ENCODE data around the gene NPAS3. TPM values are rescaled to one million over a fixed set of nuclear protein-coding genes. Genes with fewer than 3 reads are reported as not detected.
A peak's percentile ranks its signal among the peaks of the same experiment; 100 is the strongest.

NPAS3 gene
- total and polyA plus RNA-seq, 8 donors: 0.23 to 2.8 (median 1.4) TPM

DNA sequence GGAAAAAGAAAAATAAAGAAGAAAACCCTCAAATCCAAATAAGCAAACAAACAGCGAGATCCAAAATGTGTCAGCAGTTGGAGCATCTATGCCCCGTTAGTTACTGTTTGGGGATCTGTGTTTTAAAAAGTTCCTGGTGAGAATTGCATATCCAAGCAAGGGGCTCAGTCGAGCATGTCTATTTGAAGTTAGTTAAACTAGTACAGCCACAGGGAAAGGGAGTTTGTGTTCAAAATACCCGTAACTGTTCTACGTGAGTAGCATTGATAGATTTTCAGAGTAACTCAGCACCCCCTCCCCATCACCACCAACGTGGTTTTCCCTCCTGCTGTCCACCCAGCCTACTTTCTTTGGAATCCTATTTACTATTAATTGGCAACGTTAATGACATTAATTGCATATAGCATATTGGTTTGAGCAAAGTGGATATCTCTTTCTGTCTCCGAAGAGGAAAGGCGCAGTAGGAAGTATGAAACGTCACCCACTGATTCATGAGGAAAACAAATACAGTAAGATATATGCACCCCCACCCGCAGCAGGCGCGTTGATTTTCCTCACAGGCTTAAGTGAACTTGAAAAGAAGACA lies 1.5 kb downstream of the NPAS3 start:
- Histone ChIP-seq H3K27me3 (peaks cover 0 to 5% (median 0%) of the 10 kb centered on the region in 4 donors), H3K4me3 (peak overlapping the region; percentile 31 to 55 (median 42)), H3K4me1 (no peaks in the 10 kb centered on the region), H3K27ac (peak overlapping the region in 3 of 4 donors; percentile 55 to 64 (median 57)), H3K36me3 (no peaks in the 10 kb centered on the region), H3K9me3 (no peaks in the 10 kb centered on the region)
- no peak for TF ChIP-seq CTCF (IDR thresholded peaks at IDR 0.05)
- WGBS, 2 donors: 31 to 38% methylated on average over 13 of the region's 13 CpGs
- no peak for ATAC-seq
- intact Hi-C loops (cut with DNase I): no loop called here
- DNase-seq: no peak
- FAIRE-seq: no peak

DNA sequence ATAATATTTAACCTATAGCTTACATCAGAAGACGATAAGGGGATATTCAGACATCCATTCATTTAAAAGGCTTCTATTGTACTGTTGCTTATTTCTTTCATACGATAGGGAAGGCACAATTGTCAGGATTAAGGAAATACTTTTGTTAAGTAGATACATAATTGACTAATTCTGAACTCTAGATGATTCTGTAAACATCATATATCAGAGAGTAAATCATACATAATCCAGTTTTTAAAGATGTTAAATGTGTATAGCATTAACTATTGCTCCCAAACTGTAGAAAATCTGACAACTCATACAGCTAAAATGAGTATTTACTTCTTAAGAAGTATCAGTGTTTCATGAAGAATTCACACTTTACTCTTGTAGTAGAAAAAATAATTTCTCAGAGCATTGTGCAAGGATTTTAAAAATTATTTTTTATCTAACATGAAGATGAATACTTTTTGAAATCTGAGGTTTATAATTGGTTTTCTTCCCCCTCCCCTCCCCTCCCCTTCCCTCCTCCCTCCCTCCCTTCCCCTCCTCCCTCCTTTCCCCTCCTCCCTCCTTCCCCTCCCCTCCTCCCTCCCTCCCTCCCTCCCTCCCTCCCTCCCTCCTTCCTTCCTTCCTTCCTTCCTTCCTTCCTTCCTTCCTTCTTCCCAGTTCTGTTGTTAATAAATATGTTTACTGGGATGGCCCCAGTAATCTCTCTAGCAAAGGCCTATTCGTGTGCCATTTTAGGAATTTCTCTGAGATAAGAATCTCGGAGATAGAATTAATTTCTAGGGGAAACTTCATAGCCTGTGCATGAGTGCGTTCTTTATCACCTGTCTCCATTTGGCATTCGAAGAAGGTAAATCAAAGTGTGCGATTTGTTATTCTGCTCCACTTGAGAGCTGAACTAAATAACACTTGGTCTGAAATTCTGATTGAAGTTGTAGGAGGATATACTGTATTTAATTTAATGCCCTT lies 2.3 kb downstream of the NPAS3 start:
- DNase-seq (no peak), ATAC-seq (no peak), FAIRE-seq (peak; percentile 32)
- H3K27me3 ChIP-seq: no peaks in the 10 kb centered on the region
- no peak overlapping the region for H3K27ac ChIP-seq
- 70 to 73% methylated on average over 7 of the region's 7 CpGs for WGBS, 2 donors
- TF ChIP-seq CTCF (IDR thresholded peaks at IDR 0.05): no peak
- H3K9me3 ChIP-seq: no peaks in the 10 kb centered on the region
- no peaks in the 10 kb centered on the region for H3K4me1 ChIP-seq
- no peak overlapping the region for H3K4me3 ChIP-seq
- H3K36me3 ChIP-seq: no peaks in the 10 kb centered on the region
- intact Hi-C loops (cut with DNase I): no loop called here

- intact Hi-C loops (cut with DNase I): no loop called here
- ATAC-seq (no peak), DNase-seq (no peak), FAIRE-seq (no peak)
- no peak for TF ChIP-seq CTCF (IDR thresholded peaks at IDR 0.05)
- H3K36me3 ChIP-seq: no peaks in the 10 kb centered on the region
- H3K27me3 ChIP-seq: no peaks in the 10 kb centered on the region
- 80 to 87% methylated on average over 2 of the region's 2 CpGs for WGBS, 2 donors
- H3K27ac ChIP-seq: no peak overlapping the region
- no peak overlapping the region for H3K4me3 ChIP-seq
- no peaks in the 10 kb centered on the region for H3K9me3 ChIP-seq
- no peaks in the 10 kb centered on the region for H3K4me1 ChIP-seq
These were observed 3.0 kb downstream of the NPAS3 start for GRCh38 chr14:32941668-32942065.

DNA sequence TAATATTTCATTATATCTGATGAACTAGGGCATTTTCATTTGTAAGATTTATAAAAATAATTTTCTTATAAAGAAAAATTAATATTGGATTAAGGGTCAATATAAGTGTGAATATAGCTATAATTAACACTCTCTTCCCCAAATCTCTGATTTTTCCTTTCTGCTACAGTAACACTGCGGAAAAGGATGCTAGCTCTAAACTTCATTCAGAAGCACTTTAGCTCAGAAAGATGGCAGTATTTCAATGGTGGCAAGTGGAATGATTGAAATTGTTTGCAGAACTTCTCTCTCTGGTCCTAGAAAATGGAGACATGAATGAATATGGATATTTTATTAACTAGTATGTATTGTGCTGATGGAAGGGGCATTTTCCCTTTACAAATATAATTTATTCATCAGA lies 8.4 kb downstream of the NPAS3 start:
- DNase-seq (no peak), FAIRE-seq (no peak), ATAC-seq (no peak)
- Histone ChIP-seq H3K36me3 (no peaks in the 10 kb centered on the region), H3K9me3 (no peaks in the 10 kb centered on the region), H3K4me3 (no peak overlapping the region), H3K4me1 (no peaks in the 10 kb centered on the region), H3K27ac (no peak overlapping the region), H3K27me3 (no peaks in the 10 kb centered on the region)
- WGBS, 2 donors: 98% methylated on average over 1 of the region's 1 CpG
- intact Hi-C loops (cut with DNase I): no loop called here
- TF ChIP-seq CTCF (IDR thresholded peaks at IDR 0.05): no peak

GRCh38 chr14:32947792-32948191 lies 9.1 kb downstream of the NPAS3 start:
- Histone ChIP-seq H3K36me3 (no peaks in the 10 kb centered on the region), H3K27me3 (no peaks in the 10 kb centered on the region), H3K27ac (no peak overlapping the region), H3K4me3 (no peak overlapping the region), H3K4me1 (no peaks in the 10 kb centered on the region), H3K9me3 (no peaks in the 10 kb centered on the region)
- no peak for TF ChIP-seq CTCF (IDR thresholded peaks at IDR 0.05)
- intact Hi-C loops (cut with DNase I): no loop called here
- 44 to 52% methylated on average over 2 of the region's 2 CpGs for WGBS, 2 donors
- ATAC-seq (no peak), DNase-seq (no peak), FAIRE-seq (no peak)

All from pancreas (tissue), 10 donors.